Sigmoid colon (tissue), 7 donors: ENCODE measurements around the gene CLDN7. TPM values are rescaled to one million over a fixed set of nuclear protein-coding genes. Genes with fewer than 3 reads are reported as not detected.

Source experiments
- DNase-seq: peaks from one replicate; pipeline ENCODE4 v3.0.0-alpha.2; 2019
- H3K27ac ChIP-seq, 4 donors: fragments of 200-600 bp; sonication (generic); one replicate each; pipeline ENCODE4 v1.5.1; 2016 to 2019; ENCODE audit warnings: mild to moderate bottlenecking in 1 of 4
- H3K27me3 ChIP-seq, 3 donors: fragments of 200-600 bp; sonication (generic); one replicate each; pipeline ENCODE4 v1.5.1; 2019; ENCODE audit warnings: mild to moderate bottlenecking in 1 of 3
- H3K36me3 ChIP-seq, 4 donors: fragments of 200-600 bp; sonication (generic); one replicate each; pipeline ENCODE4 v1.5.1; 2016 to 2019
- H3K4me1 ChIP-seq, 4 donors: fragments of 200-600 bp; sonication (generic); one replicate each; pipeline ENCODE4 v1.5.1; 2017 to 2019
- H3K4me3 ChIP-seq, 4 donors: fragments of 200-600 bp; sonication (generic); one replicate each; pipeline ENCODE4 v1.5.1; 2017 to 2019; ENCODE audit warnings: mild to moderate bottlenecking in 2 of 4, moderate library complexity in 1 of 4
- H3K9me3 ChIP-seq, 4 donors: fragments of 200-600 bp in 3 of 4; sonication (generic) in 3 of 4; one replicate each; pipeline versions ENCODE4 v1.5.1 to v1.6.1; 2013 to 2019
- CTCF ChIP-seq, 4 experiments: fragments of 450-650 bp in 3 of 4; fragments of 200-600 bp in 1 of 4; IDR thresholded peaks; one replicate each; pipeline ENCODE4 v1.5.1; 2016 to 2019; ENCODE audit warnings: antibody characterized with exemption in 4 of 4, mild to moderate bottlenecking in 3 of 4, moderate library complexity in 2 of 4
- EP300 ChIP-seq, 4 donors: sonication (generic); formaldehyde crosslinking; IDR thresholded peaks; one replicate each; pipeline ENCODE4 v1.6.1; 2017; ENCODE audit warnings: antibody characterized with exemption in 4 of 4
- POLR2A ChIP-seq, 2 donors: fragments of 450-650 bp; IDR thresholded peaks; one replicate each; pipeline ENCODE4 v1.6.1; 2016; ENCODE audit warnings: antibody characterized with exemption in 2 of 2, mild to moderate bottlenecking in 2 of 2, moderate library complexity in 2 of 2
- POLR2AphosphoS5 ChIP-seq, 4 donors: sonication (generic); formaldehyde crosslinking; IDR thresholded peaks; one replicate each; pipeline ENCODE4 v1.6.1; 2017; ENCODE audit warnings: antibody characterized with exemption in 4 of 4
- WGBS, 2 donors: extraction: QIAGEN DNeasy Blood & Tissue Kit; methylation state at CpG; one replicate each; pipeline ENCODE4 v1.1.7; 2013; 5-methylcytosine and 5-hydroxymethylcytosine counted together
- intact Hi-C: fragments of 100-400 bp; cut with DNase I; formaldehyde crosslinking; loops from one replicate; pipeline ENCODE4 v1.15.1; 2023
- polyA plus RNA-seq, 3 donors: library from polyadenylated mRNA; stranded (reverse); fragments of 200-250 nt; gene quantifications; one replicate each; pipeline ENCODE4 v1.2.3, GENCODE V29; 2013
- small RNA-seq, 3 donors: library from RNA; depleted of rRNA; stranded (forward); fragments of <200 nt; gene quantifications; one replicate each; pipeline ENCODE3, GENCODE V24; 2016
- total RNA-seq, 4 donors: library from RNA; depleted of rRNA; stranded (reverse); fragments of >200 nt; gene quantifications; one replicate each; pipeline ENCODE4 v1.1.0, GENCODE V29; 2016
- donor health status: healthy with polysubstance abuse.
- donor health status: Bipolar disorder and iron deficiency.
- donor health status: healthy.

The CLDN7 gene
- total and polyA plus RNA-seq, 7 donors = 1.1 to 963 (median 91.7) TPM; not detected in 1

DNA sequence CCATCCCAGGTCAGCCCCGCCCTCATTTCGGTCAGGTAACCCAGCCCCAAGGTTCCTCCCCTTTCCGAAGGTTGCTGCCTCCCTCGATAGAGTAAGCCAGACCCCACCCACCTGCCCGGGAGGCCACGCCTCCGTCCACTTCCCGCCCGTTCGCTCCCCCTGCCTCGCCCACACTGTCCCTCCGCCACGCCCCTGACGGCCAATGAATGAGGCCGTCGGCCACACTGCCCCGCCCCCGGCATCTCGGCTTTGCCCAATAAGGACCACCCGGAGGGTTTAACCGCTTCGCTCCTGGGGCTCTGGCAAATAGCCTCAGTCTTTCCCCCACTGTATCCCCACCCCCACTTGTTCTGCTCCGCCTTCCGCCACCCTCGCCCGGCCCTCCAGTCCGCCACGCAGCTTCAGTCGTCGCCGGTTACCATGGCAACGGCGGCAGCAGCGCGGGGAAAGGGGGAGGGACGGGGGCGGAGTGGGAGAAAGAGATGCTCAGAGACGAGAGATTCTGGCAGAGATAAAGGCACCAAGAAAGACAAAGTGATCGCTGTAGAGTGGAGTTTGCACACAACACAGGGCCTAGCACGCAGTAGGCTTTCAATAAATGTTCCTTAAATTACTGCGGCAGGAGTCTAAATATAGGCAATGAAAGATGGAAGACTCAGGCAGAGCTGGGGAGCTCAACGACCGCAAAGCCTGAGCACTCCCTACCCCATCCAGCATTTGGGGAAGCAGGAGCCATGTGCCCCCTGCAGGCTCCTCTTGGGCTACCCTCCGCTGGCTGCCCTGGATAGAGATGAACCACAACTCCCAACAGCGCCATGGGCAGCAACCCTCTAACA is 47.8 kb downstream of the CLDN7 start:
- DNase-seq = peak; percentile 99
- Histone ChIP-seq H3K27me3 (no peaks in the 10 kb centered on the region), H3K27ac (peak overlapping the region; percentile 90 to 99 (median 98)), H3K9me3 (no peaks in the 10 kb centered on the region), H3K4me3 (peak overlapping the region; percentile 38 to 67 (median 56)), H3K4me1 (peaks cover 0 to 68% (median 63%) of the 10 kb centered on the region in 4 donors), H3K36me3 (no peaks in the 10 kb centered on the region)
- intact Hi-C loops = no loop called here
- 0 to 1% methylated on average over 45 of the region's 45 CpGs for WGBS, 2 donors
- no peak for TF ChIP-seq EP300 (IDR thresholded peaks at IDR 0.05)
- no peak for TF ChIP-seq POLR2A (IDR thresholded peaks at IDR 0.05)
- peak in 2 of 4 donors; percentile 26 to 31 for TF ChIP-seq POLR2AphosphoS5 (IDR thresholded peaks at IDR 0.05)
- TF ChIP-seq CTCF (IDR thresholded peaks at IDR 0.05) = peak in 3 of 4 experiments; percentile 27 to 43 (median 31)

GRCh38 chr17:7213895-7214299 is 48.4 kb downstream of the CLDN7 start:
- Histone ChIP-seq H3K27me3 (no peaks in the 10 kb centered on the region), H3K36me3 (no peaks in the 10 kb centered on the region), H3K4me3 (peak overlapping the region; percentile 38 to 67 (median 56)), H3K4me1 (peaks cover 0 to 62% (median 57%) of the 10 kb centered on the region in 4 donors), H3K27ac (peak overlapping the region; percentile 90 to 99 (median 98)), H3K9me3 (no peaks in the 10 kb centered on the region)
- DNase-seq = peak; percentile 92
- intact Hi-C loops = no loop called here
- 3% methylated on average over 15 of the region's 15 CpGs for WGBS, 2 donors
- TF ChIP-seq POLR2A (IDR thresholded peaks at IDR 0.05) (no peak), CTCF (IDR thresholded peaks at IDR 0.05) (no peak), EP300 (IDR thresholded peaks at IDR 0.05) (no peak), POLR2AphosphoS5 (IDR thresholded peaks at IDR 0.05) (no peak)

DNA sequence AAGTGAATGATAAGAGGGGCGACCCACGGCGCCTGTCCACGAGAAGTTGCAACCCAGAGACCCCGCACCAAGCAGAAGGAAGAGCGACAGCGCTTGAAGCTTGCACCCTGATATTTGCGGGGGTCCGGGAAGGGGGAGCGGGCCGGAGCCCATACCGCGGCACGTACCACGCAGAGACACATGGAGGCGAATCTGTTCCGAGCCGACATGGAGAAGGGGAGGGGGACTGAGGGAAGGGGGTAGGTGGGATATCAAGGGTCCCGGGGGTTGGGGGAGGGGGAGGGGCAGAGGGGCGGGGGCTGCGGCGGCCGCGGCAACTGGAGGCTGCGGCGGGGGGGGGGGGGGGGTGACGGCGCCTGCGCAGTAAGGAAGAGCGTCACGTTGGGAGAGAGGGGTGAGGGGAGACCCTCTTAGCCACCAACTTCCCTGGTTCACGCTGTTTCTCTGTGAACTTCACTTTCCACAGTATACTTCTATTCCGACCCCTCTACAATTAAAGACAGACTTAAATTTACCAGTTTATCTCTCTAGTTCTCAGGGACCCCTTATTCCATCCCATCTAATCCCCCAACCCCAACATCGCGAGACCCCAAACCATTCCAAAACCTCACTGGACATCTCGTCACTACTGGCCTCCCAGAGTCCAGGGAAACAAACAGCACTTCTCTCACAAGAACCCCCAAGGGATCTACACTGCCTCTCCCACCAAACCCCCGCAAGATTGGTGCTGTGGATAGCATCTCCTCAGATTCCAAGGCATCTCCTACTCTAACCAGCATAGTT is 50.6 kb downstream of the CLDN7 start:
- Histone ChIP-seq H3K27me3 (no peaks in the 10 kb centered on the region), H3K36me3 (no peaks in the 10 kb centered on the region), H3K9me3 (no peaks in the 10 kb centered on the region), H3K4me1 (peaks cover 0 to 56% (median 43%) of the 10 kb centered on the region in 4 donors), H3K4me3 (peak overlapping the region in 2 of 4 donors; percentile 7 to 34), H3K27ac (no peak overlapping the region)
- intact Hi-C loops = no loop called here
- no peak for DNase-seq
- 24 to 45% methylated on average over 36 to 37 of the region's 37 CpGs for WGBS, 2 donors
- TF ChIP-seq EP300 (IDR thresholded peaks at IDR 0.05) = no peak
- TF ChIP-seq CTCF (IDR thresholded peaks at IDR 0.05) = no peak
- TF ChIP-seq POLR2A (IDR thresholded peaks at IDR 0.05) = no peak
- TF ChIP-seq POLR2AphosphoS5 (IDR thresholded peaks at IDR 0.05) = no peak

Small RNA genes lying within 50 kb of the gene (small RNA-seq; reads per million reads assigned to genes)
- 3.3 to 6.0 (median 3.9) reads per million in 3 donors for gene MIR324
- gene RF00019 = 0 reads per million in 3 donors

Other genes starting within 250 kb of the CLDN7 start
Only the 30 nearest of the 35 such genes appear.
- gene SLC16A11, start 218.4 kb downstream of the CLDN7 start, total RNA-seq = under 1 TPM in 3 of 4 donors, not detected in 1; 0.33 to 0.54 (median 0.36) TPM
- gene SLC16A11, start 218.4 kb downstream of the CLDN7 start, polyA plus RNA-seq = 1 to 10 TPM in 1 of 3 donors, not detected in 2; 2.4 TPM
- gene CLEC10A, start 182.2 kb downstream of the CLDN7 start, total RNA-seq = 10 to 100 TPM in 3 of 4 donors, 1 to 10 TPM in 1; 9.1 to 16.9 (median 14.1) TPM
- gene CLEC10A, start 182.2 kb downstream of the CLDN7 start, polyA plus RNA-seq = 10 to 100 TPM in 2 of 3 donors, 1 to 10 TPM in 1; 9.6 to 17.6 (median 15.3) TPM
- 1 to 10 TPM in 1 of 4 donors, not detected in 3; 2.4 TPM for gene ASGR2, start 147.7 kb downstream of the CLDN7 start, total RNA-seq
- 1 to 10 TPM in 2 of 3 donors, not detected in 1; 1.0 to 1.6 TPM for gene ASGR2, start 147.7 kb downstream of the CLDN7 start, polyA plus RNA-seq
- under 1 TPM in 2 of 4 donors, not detected in 2; 0.36 to 0.55 TPM for gene ASGR1, start 83.1 kb downstream of the CLDN7 start, total RNA-seq
- gene ASGR1, start 83.1 kb downstream of the CLDN7 start, polyA plus RNA-seq = 1 to 10 TPM; 1.7 to 2.4 (median 2.3) TPM
- 10 to 100 TPM; 14.6 to 27.4 (median 16.7) TPM for gene DLG4, start 42.6 kb downstream of the CLDN7 start, total RNA-seq
- gene DLG4, start 42.6 kb downstream of the CLDN7 start, polyA plus RNA-seq = 1 to 10 TPM; 1.6 to 8.3 (median 5.4) TPM
- 100 to 1,000 TPM; 311 to 569 (median 338) TPM for gene ACADVL, start 42.5 kb downstream of the CLDN7 start, total RNA-seq
- gene ACADVL, start 42.5 kb downstream of the CLDN7 start, polyA plus RNA-seq = 100 to 1,000 TPM; 211 to 587 (median 491) TPM
- gene DVL2, start 28.0 kb downstream of the CLDN7 start, total RNA-seq = 10 to 100 TPM; 36.4 to 56.2 (median 41.8) TPM
- 10 to 100 TPM; 12.0 to 30.7 (median 13.2) TPM for gene DVL2, start 28.0 kb downstream of the CLDN7 start, polyA plus RNA-seq
- 10 to 100 TPM; 23.1 to 45.4 (median 35.4) TPM for gene PHF23, start 23.0 kb downstream of the CLDN7 start, total RNA-seq
- 10 to 100 TPM; 40.7 to 45.6 (median 45.1) TPM for gene PHF23, start 23.0 kb downstream of the CLDN7 start, polyA plus RNA-seq
- 100 to 1,000 TPM; 147 to 645 (median 552) TPM for gene GABARAP, start 20.0 kb downstream of the CLDN7 start, total RNA-seq
- gene GABARAP, start 20.0 kb downstream of the CLDN7 start, polyA plus RNA-seq = 1,000 to 10,000 TPM in 2 of 3 donors, 100 to 1,000 TPM in 1; 572 to 1,215 (median 1,036) TPM
- gene CTDNEP1, start 10.7 kb downstream of the CLDN7 start, total RNA-seq = 10 to 100 TPM; 43.9 to 76.4 (median 53.0) TPM
- 100 to 1,000 TPM in 1 of 3 donors, 10 to 100 TPM in 2; 80.2 to 110 (median 82.9) TPM for gene CTDNEP1, start 10.7 kb downstream of the CLDN7 start, polyA plus RNA-seq
- gene ELP5, start 10.3 kb downstream of the CLDN7 start, total RNA-seq = 10 to 100 TPM; 28.4 to 40.0 (median 34.2) TPM
- gene ELP5, start 10.3 kb downstream of the CLDN7 start, polyA plus RNA-seq = 10 to 100 TPM; 32.4 to 70.9 (median 42.9) TPM
- gene SLC2A4, start 19.2 kb upstream of the CLDN7 start, total RNA-seq = 100 to 1,000 TPM in 2 of 4 donors, 10 to 100 TPM in 2; 72.9 to 127 (median 94.7) TPM
- 1 to 10 TPM in 2 of 3 donors, under 1 TPM in 1; 0.60 to 7.9 (median 2.8) TPM for gene SLC2A4, start 19.2 kb upstream of the CLDN7 start, polyA plus RNA-seq
- 1 to 10 TPM in 3 of 4 donors, under 1 TPM in 1; 0.28 to 2.5 (median 1.5) TPM for gene YBX2, start 32.2 kb upstream of the CLDN7 start, total RNA-seq
- 10 to 100 TPM in 2 of 3 donors, 1 to 10 TPM in 1; 4.8 to 37.6 (median 20.1) TPM for gene YBX2, start 32.2 kb upstream of the CLDN7 start, polyA plus RNA-seq
- gene EIF5A, start 45.1 kb upstream of the CLDN7 start, total RNA-seq = 100 to 1,000 TPM; 104 to 156 (median 125) TPM
- gene EIF5A, start 45.1 kb upstream of the CLDN7 start, polyA plus RNA-seq = 100 to 1,000 TPM; 315 to 603 (median 403) TPM
- 100 to 1,000 TPM in 1 of 4 donors, 10 to 100 TPM in 3; 82.3 to 114 (median 85.4) TPM for gene GPS2, start 52.9 kb upstream of the CLDN7 start, total RNA-seq
- gene GPS2, start 52.9 kb upstream of the CLDN7 start, polyA plus RNA-seq = 100 to 1,000 TPM in 1 of 3 donors, 10 to 100 TPM in 2; 67.9 to 113 (median 77.2) TPM
- 10 to 100 TPM; 14.3 to 29.6 (median 17.6) TPM for gene NEURL4, start 66.9 kb upstream of the CLDN7 start, total RNA-seq
- 10 to 100 TPM in 1 of 3 donors, 1 to 10 TPM in 2; 6.0 to 31.6 (median 6.0) TPM for gene NEURL4, start 66.9 kb upstream of the CLDN7 start, polyA plus RNA-seq
- gene ACAP1, start 74.1 kb upstream of the CLDN7 start, total RNA-seq = 1 to 10 TPM; 1.1 to 3.9 (median 2.9) TPM
- 10 to 100 TPM in 1 of 3 donors, 1 to 10 TPM in 2; 1.2 to 55.8 (median 1.4) TPM for gene ACAP1, start 74.1 kb upstream of the CLDN7 start, polyA plus RNA-seq
- gene KCTD11, start 89.7 kb upstream of the CLDN7 start, total RNA-seq = 1 to 10 TPM; 4.4 to 6.4 (median 5.5) TPM
- gene KCTD11, start 89.7 kb upstream of the CLDN7 start, polyA plus RNA-seq = 10 to 100 TPM in 1 of 3 donors, 1 to 10 TPM in 2; 6.2 to 11.7 (median 9.0) TPM
- not detected for gene TMEM95, start 92.7 kb upstream of the CLDN7 start, total RNA-seq
- not detected for gene TMEM95, start 92.7 kb upstream of the CLDN7 start, polyA plus RNA-seq
- gene TNK1, start 118.6 kb upstream of the CLDN7 start, total RNA-seq = 1 to 10 TPM; 2.1 to 5.4 (median 3.4) TPM
- gene TNK1, start 118.6 kb upstream of the CLDN7 start, polyA plus RNA-seq = 10 to 100 TPM in 2 of 3 donors, 1 to 10 TPM in 1; 8.4 to 14.6 (median 10.4) TPM
- 10 to 100 TPM; 10.4 to 18.3 (median 14.2) TPM for gene PLSCR3, start 132.0 kb upstream of the CLDN7 start, total RNA-seq
- gene PLSCR3, start 132.0 kb upstream of the CLDN7 start, polyA plus RNA-seq = 10 to 100 TPM; 11.6 to 27.2 (median 18.0) TPM
- gene TMEM256, start 141.6 kb upstream of the CLDN7 start, total RNA-seq = 100 to 1,000 TPM in 2 of 4 donors, 10 to 100 TPM in 2; 19.0 to 152 (median 99.7) TPM
- gene TMEM256, start 141.6 kb upstream of the CLDN7 start, polyA plus RNA-seq = 100 to 1,000 TPM; 150 to 357 (median 235) TPM
- 10 to 100 TPM in 2 of 4 donors, 1 to 10 TPM in 2; 6.8 to 18.8 (median 10.4) TPM for gene NLGN2, start 145.4 kb upstream of the CLDN7 start, total RNA-seq
- 1 to 10 TPM in 1 of 3 donors, under 1 TPM in 2; 0.60 to 8.9 (median 0.69) TPM for gene NLGN2, start 145.4 kb upstream of the CLDN7 start, polyA plus RNA-seq
- not detected for gene SPEM1, start 157.8 kb upstream of the CLDN7 start, total RNA-seq
- not detected for gene SPEM1, start 157.8 kb upstream of the CLDN7 start, polyA plus RNA-seq
- gene SPEM2, start 163.1 kb upstream of the CLDN7 start, total RNA-seq = not detected
- not detected for gene SPEM2, start 163.1 kb upstream of the CLDN7 start, polyA plus RNA-seq
- not detected for gene SPEM3, start 166.4 kb upstream of the CLDN7 start, total RNA-seq
- not detected for gene SPEM3, start 166.4 kb upstream of the CLDN7 start, polyA plus RNA-seq
- gene TMEM102, start 173.0 kb upstream of the CLDN7 start, total RNA-seq = 1 to 10 TPM; 1.2 to 2.5 (median 1.6) TPM
- 10 to 100 TPM in 1 of 3 donors, 1 to 10 TPM in 2; 6.6 to 14.5 (median 8.1) TPM for gene TMEM102, start 173.0 kb upstream of the CLDN7 start, polyA plus RNA-seq
- gene FGF11, start 177.0 kb upstream of the CLDN7 start, total RNA-seq = under 1 TPM in 1 of 4 donors, not detected in 3; 0.36 TPM
- gene FGF11, start 177.0 kb upstream of the CLDN7 start, polyA plus RNA-seq = 1 to 10 TPM in 1 of 3 donors, under 1 TPM in 1, not detected in 1; 0.69 to 2.8 TPM
- 1 to 10 TPM; 4.2 to 8.1 (median 6.5) TPM for gene CHRNB1, start 182.6 kb upstream of the CLDN7 start, total RNA-seq
- gene CHRNB1, start 182.6 kb upstream of the CLDN7 start, polyA plus RNA-seq = 10 to 100 TPM in 2 of 3 donors, 1 to 10 TPM in 1; 7.2 to 13.2 (median 11.2) TPM
- gene ZBTB4, start 217.2 kb upstream of the CLDN7 start, total RNA-seq = 10 to 100 TPM; 42.5 to 56.5 (median 45.3) TPM
- 10 to 100 TPM in 2 of 3 donors, 1 to 10 TPM in 1; 5.5 to 19.6 (median 12.0) TPM for gene ZBTB4, start 217.2 kb upstream of the CLDN7 start, polyA plus RNA-seq